ENCODE data around the gene ATOSB.

ATOSB gene

DNA sequence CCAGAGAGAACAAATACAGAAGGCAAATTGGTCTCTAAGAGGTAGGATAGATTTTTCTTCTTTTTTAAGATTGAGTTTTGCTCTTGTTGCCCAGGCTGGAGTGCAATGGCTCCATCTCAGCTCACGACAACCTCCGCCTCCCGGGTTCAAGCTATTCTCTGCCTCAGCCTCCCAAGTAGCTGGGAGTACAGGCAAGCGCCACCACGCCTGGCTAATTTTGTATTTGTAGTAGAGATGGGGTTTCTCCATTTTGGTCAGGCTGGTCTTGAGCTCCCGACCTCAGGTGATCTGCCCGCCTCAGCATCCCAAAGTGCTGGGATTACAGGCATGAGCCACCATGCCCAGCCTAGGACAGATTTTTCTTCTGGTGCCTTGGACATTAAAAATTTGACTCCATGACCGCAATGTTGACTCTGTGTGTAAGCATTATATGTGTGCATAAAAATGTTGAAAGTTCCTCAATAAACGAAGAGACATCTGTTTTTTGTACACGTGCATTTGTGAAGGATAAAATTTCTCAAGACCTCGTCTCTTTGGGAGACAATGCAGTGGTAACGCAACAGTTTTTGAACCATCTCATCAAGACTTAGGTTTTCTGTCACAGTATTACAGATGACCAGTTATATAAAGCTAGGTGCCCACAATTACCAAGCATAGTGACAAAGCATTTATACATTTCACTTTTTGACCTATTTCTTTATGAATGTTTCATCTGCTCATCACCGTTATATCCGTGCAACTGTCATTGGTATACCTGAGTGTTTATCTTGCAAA is 60.6 kb downstream of the ATOSB start:
- no peak for DNase-seq (ENCODE audit: low read depth in 3 of 3, low spot score in 1 of 3)

DNA sequence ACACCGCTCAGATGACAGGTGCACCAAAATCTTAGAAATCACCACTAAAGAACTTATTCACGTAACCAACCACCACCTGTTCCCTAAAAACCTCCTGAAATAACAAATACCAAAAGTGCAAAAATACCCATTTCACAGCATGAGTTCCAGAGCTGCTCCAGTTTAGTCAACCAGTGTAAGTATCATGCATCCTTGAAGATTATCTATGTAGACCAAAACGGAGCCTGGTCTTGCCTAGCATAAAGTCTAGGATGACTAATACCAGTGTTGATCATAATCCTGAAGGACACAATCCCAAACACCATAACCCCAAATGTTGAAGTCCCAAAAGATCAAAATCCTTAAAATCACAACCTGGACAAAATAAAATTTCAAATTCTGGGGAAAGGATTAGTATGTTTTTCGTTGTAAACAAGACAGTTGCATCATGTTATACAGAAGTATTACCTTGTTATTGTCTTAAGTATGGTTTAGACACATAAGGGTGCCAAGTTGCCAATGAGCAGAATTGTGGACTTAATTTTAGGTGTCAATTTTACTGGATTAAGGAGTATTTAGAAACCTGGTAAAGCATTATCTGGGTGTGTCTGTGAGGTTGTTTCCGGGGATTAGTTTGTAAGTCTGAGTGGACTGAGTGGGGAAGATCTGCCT is 61.4 kb downstream of the ATOSB start:
- no peak for DNase-seq (ENCODE audit: low read depth in 3 of 3, low spot score in 1 of 3)
